Colonic mucosa (tissue), 4 donors: Measurements from ENCODE around the gene TOGARAM1. TPM values are rescaled to one million over a fixed set of nuclear protein-coding genes. Genes with fewer than 3 reads are reported as not detected.

Source experiments
- DNase-seq: peaks from one replicate; pipeline ENCODE4 v3.0.0-alpha.2; 2020
- H3K27ac ChIP-seq: fragments of 200-600 bp; one replicate; pipeline ENCODE4 v1.8.0; 2021
- H3K27me3 ChIP-seq: fragments of 200-600 bp; one replicate; pipeline ENCODE4 v1.8.0; 2021
- H3K36me3 ChIP-seq: fragments of 200-600 bp; one replicate; pipeline ENCODE4 v1.8.0; 2021
- H3K4me1 ChIP-seq: fragments of 200-600 bp; one replicate; pipeline ENCODE4 v1.8.0; 2021; ENCODE audit warnings: mild to moderate bottlenecking
- H3K4me3 ChIP-seq: fragments of 200-600 bp; one replicate; pipeline ENCODE4 v1.8.0; 2021
- H3K9ac ChIP-seq, 2 donors: one replicate each; pipeline ENCODE4 v1.7.0; 2013; ENCODE audit warnings: control low read depth in 2 of 2, low read depth in 2 of 2, low read length in 2 of 2
- H3K9me3 ChIP-seq: fragments of 200-600 bp; one replicate; pipeline ENCODE4 v1.8.0; 2021
- intact Hi-C: fragments of 100-400 bp; cut with DNase I; formaldehyde crosslinking; loops from one replicate; pipeline ENCODE4 v1.14.1; 2022
- total RNA-seq, 2 donors: library from RNA; stranded (reverse); fragmentation: NEBNext Ultra II Directional in 1 of 2; extraction: Animal tissue kit (Norgen Biotek cat#: 25700) in 1 of 2; gene quantifications; one replicate each; pipeline ENCODE4 v1.2.1, GENCODE V29; 2021
- TF ChIP-seq, protein P1 (sequence below): fragments of 200-600 bp; IDR thresholded peaks from one replicate; pipeline ENCODE4 v1.8.0; 2022; ENCODE audit warnings: antibody characterized with exemption, mild to moderate bottlenecking
- donor health status: healthy.
- donor health status: DM: no; HTN: no; CAD: no.
- donor health status: DM: no; HTN: no; CAD: no.

The TOGARAM1 gene
- total RNA-seq, 2 donors from 2014 or later, result 8.8 to 10.7 TPM

- DNase-seq, result peak; percentile 42
Measured at GRCh38 chr14:44963044-44963528, 1.1 kb downstream of the TOGARAM1 start.

GRCh38 chr14:44963775-44964380 lies 1.9 kb downstream of the TOGARAM1 start:
- H3K27ac ChIP-seq, result no peak overlapping the region
- TF ChIP-seq, protein P1, sequence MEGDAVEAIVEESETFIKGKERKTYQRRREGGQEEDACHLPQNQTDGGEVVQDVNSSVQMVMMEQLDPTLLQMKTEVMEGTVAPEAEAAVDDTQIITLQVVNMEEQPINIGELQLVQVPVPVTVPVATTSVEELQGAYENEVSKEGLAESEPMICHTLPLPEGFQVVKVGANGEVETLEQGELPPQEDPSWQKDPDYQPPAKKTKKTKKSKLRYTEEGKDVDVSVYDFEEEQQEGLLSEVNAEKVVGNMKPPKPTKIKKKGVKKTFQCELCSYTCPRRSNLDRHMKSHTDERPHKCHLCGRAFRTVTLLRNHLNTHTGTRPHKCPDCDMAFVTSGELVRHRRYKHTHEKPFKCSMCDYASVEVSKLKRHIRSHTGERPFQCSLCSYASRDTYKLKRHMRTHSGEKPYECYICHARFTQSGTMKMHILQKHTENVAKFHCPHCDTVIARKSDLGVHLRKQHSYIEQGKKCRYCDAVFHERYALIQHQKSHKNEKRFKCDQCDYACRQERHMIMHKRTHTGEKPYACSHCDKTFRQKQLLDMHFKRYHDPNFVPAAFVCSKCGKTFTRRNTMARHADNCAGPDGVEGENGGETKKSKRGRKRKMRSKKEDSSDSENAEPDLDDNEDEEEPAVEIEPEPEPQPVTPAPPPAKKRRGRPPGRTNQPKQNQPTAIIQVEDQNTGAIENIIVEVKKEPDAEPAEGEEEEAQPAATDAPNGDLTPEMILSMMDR, result no peak
- peak; percentile 28 for DNase-seq
- intact Hi-C loops, result loop anchor here (5.0 kb wide), 3 partner anchors 67 to 173 kb away; partner anchors contain the start of genes FANCM and PRPF39
- no peaks in the 10 kb centered on the region for H3K36me3 ChIP-seq
- H3K4me1 ChIP-seq, result peaks cover 29% of the 10 kb centered on the region
- H3K9ac ChIP-seq, result peak overlapping the region in 1 of 2 donors; percentile 99
- no peaks in the 10 kb centered on the region for H3K9me3 ChIP-seq
- H3K27me3 ChIP-seq, result no peaks in the 10 kb centered on the region
- peak overlapping the region; percentile 63 for H3K4me3 ChIP-seq

More at GRCh38 chr14:44963044-44963528, 1.1 kb downstream of the TOGARAM1 start:
- TF ChIP-seq, protein P1, result no peak
- no peaks in the 10 kb centered on the region for H3K9me3 ChIP-seq
- no peaks in the 10 kb centered on the region for H3K27me3 ChIP-seq
- peak overlapping the region; percentile 79 to 99 for H3K9ac ChIP-seq
- H3K27ac ChIP-seq, result peak overlapping the region; percentile 95
- peak overlapping the region; percentile 63 for H3K4me3 ChIP-seq
- H3K36me3 ChIP-seq, result no peaks in the 10 kb centered on the region
- intact Hi-C loops, result loop anchor here (5.0 kb wide), 3 partner anchors 66 to 174 kb away; partner anchors contain the start of genes FANCM and PRPF39
- peaks cover 29% of the 10 kb centered on the region for H3K4me1 ChIP-seq

DNA sequence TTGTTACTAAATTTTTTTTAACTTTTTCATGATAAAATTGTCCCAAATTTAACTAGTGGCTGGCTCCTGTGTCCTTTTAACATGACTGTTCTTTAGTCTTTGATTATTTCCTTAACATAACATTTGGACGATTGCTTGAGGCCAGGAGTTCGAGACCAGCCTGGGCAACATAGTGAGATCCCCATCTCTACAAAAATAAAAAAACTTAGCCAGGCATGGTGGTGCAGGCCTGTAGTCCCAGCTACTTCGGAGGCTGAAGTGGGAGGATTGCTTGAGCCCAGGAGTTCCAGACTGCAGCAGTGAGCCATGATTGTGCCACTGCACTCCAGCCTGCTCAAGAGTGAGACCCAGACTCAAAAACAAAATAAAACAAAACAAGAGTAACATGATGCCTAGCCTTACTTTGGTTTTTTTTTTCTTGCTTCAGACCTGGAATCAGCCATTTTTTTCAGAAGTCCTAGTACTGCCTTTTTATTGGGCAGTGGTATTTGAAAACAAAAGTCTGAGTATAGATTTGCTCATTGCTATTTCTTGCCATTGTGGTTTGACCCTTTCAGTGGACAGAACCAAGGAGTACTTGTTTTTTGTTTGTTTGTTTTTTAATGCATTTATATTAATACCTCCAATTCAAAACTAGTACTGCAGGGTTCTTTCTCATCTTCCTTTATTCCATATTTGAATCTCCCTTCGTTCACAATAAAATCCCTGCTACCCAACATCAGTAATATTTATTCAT lies 4.8 kb downstream of the TOGARAM1 start:
- TF ChIP-seq, protein P1, result no peak
- Histone ChIP-seq H3K4me3 (no peak overlapping the region), H3K4me1 (peaks cover 14% of the 10 kb centered on the region), H3K36me3 (no peaks in the 10 kb centered on the region), H3K9me3 (no peaks in the 10 kb centered on the region), H3K27ac (no peak overlapping the region), H3K27me3 (no peaks in the 10 kb centered on the region), H3K9ac (no peak overlapping the region)
- intact Hi-C loops, result no loop called here
- no peak for DNase-seq

DNA sequence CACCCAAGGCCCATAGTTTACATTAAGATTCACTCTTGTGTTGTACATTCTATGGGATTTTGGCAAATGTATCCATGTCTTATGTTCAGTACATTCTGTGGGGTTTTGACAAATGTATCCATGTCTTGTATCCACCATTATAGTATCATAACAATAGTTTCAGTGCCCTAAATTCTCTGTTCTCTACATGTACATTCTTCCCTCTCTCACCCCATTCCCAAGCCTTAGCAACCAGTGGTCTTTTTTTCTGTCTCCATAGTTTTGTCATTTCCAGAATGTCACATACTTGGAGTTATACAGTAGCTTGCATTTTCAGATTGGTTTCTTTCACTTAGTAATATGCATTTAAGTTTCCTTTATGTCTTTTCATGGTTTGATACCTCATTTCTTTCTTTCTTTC lies 6.7 kb downstream of the TOGARAM1 start:
- Histone ChIP-seq H3K27ac (no peak overlapping the region), H3K27me3 (no peaks in the 10 kb centered on the region), H3K9me3 (no peaks in the 10 kb centered on the region), H3K4me3 (no peak overlapping the region), H3K4me1 (peaks cover 14% of the 10 kb centered on the region), H3K36me3 (no peaks in the 10 kb centered on the region), H3K9ac (no peak overlapping the region)
- DNase-seq, result no peak
- intact Hi-C loops, result no loop called here
- TF ChIP-seq, protein P1, result no peak

GRCh38 chr14:44970907-44971306 lies 8.9 kb downstream of the TOGARAM1 start:
- TF ChIP-seq, protein P1, result no peak
- intact Hi-C loops, result no loop called here
- no peak overlapping the region for H3K9ac ChIP-seq

More at GRCh38 chr14:44970907-44971306, 8.9 kb downstream of the TOGARAM1 start:
- peaks cover 8% of the 10 kb centered on the region for H3K4me1 ChIP-seq
- no peak overlapping the region for H3K27ac ChIP-seq
- H3K9me3 ChIP-seq, result no peaks in the 10 kb centered on the region
- H3K4me3 ChIP-seq, result no peak overlapping the region
- no peaks in the 10 kb centered on the region for H3K27me3 ChIP-seq
- no peak for DNase-seq
- H3K36me3 ChIP-seq, result no peaks in the 10 kb centered on the region
